Transverse colon (tissue), 4 donors: ENCODE results near the gene ZFP57.

Experiments used
- POLR2AphosphoS5 ChIP-seq, 3 donors: sonication (generic); formaldehyde crosslinking; IDR thresholded peaks; one replicate each; pipeline ENCODE4 v1.6.1; 2016; ENCODE audit warnings: antibody characterized with exemption in 3 of 3
- TF ChIP-seq, protein P1 (sequence below), 5 experiments: fragments of 200-600 bp in 3 of 5; fragments of 450-650 bp in 2 of 5; sonication (generic) in 3 of 5; IDR thresholded peaks; 1 replicate in 2 of 5; 2 replicates in 3 of 5; pipeline ENCODE4 v1.5.1; 2016 to 2017; ENCODE audit warnings: antibody characterized with exemption in 5 of 5, inconsistent platforms in 3 of 5, mild to moderate bottlenecking in 2 of 5, moderate library complexity in 1 of 5

DNA sequence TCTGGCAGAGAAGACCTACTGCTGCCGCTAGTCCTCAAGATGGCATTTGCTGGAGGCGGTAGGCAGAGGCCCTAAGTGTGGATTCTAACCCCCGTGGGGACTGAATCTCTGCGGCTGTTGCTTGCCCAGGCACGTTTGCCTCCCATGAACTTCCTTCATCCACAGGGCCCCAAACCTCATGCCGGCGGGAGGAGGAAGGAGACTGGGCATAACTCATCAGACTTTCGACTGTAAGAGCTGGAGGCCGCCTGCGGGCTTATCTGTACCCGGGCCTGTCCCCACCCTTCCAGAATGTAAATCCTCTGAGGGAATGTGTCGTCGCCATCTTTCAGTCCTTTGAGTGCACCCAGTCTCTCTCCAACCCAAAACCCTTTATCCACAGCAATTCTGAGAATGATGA is 990 bp downstream of the ZFP57 start:
- TF ChIP-seq, protein P1, sequence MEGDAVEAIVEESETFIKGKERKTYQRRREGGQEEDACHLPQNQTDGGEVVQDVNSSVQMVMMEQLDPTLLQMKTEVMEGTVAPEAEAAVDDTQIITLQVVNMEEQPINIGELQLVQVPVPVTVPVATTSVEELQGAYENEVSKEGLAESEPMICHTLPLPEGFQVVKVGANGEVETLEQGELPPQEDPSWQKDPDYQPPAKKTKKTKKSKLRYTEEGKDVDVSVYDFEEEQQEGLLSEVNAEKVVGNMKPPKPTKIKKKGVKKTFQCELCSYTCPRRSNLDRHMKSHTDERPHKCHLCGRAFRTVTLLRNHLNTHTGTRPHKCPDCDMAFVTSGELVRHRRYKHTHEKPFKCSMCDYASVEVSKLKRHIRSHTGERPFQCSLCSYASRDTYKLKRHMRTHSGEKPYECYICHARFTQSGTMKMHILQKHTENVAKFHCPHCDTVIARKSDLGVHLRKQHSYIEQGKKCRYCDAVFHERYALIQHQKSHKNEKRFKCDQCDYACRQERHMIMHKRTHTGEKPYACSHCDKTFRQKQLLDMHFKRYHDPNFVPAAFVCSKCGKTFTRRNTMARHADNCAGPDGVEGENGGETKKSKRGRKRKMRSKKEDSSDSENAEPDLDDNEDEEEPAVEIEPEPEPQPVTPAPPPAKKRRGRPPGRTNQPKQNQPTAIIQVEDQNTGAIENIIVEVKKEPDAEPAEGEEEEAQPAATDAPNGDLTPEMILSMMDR (IDR thresholded peaks at IDR 0.05): no peak
- no peak for TF ChIP-seq POLR2AphosphoS5 (IDR thresholded peaks at IDR 0.05)
